GM18909 (cell line): ENCODE results near the gene TRAPPC2.
A peak's percentile ranks its signal among the peaks of the same experiment; 100 is the strongest.
"Not testable (repeated sequence)": the region's sequence is repeated elsewhere in the genome, so short reads cannot be mapped to it uniquely, and the experiment has no call there.

Source experiments
- ATAC-seq: cut with Tn5 transposase; IDR thresholded peaks from one replicate; pipeline ENCODE4 v1.9.1; 2021; ENCODE audit warnings: mild to moderate bottlenecking; ENCODE audit not compliant: unreplicated experiment, poor library complexity

Gene TRAPPC2

DNA sequence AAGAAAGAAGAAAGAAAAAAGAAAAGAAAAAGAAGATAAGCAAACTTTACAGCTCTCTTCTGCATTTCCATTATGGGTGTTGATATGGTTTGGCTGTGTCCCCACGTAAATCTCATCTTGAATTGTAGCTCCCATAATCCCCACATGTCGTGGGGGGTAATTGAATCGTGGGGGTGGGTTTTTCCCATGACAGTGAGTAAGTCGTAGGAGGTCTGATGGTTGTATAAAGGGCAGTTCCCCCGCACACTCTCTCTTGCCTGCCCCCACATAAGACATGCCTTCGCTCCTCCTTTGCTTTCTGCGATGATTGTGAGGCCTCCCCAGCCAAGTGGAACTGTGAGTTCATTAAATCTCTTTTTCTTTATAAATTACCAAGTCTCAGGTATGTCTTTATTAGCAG, 52.8 kb downstream of the TRAPPC2 start:
- ATAC-seq, result no peak

GRCh38 chrX:13679700-13680099, 54.7 kb downstream of the TRAPPC2 start:
- not testable (repeated sequence) for ATAC-seq

DNA sequence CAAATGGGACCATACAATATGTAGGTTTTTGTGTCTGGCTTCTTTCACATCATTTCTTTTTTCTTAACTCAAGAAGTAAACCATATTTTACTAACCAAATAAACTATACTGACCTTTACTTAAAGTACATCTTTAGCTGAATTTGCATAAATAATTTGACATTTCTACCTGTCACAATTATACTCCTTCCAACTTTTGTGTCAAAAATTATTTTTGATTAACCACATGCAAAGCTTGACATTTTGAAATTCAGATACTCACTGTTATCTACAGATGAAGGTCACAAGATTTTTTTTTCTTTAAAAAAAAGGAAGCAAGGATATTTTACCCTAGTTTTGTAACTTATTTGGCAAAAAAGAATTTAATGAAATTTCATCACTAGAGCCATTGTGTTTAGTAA, 57.5 kb downstream of the TRAPPC2 start:
- ATAC-seq, result no peak

DNA sequence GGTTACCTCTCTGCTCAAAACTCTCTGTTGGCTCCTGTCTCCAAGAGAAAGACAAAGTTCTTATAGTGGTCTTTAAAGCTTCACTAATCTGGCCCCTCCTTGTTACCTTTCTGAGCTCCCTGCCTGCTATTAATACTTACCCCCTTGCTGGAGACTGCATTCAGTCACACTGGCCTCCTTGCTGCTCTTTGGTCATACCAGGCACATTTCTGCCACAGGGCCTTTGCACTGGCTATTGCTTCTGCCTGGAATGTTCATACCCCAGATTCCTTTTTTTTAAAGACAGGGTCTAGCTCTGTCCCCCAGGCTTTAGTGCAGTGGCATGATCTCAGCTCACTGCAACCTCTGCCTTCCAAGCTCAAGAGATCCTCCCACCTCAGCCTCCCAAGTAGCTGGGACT, 61.4 kb downstream of the TRAPPC2 start:
- no peak for ATAC-seq

DNA sequence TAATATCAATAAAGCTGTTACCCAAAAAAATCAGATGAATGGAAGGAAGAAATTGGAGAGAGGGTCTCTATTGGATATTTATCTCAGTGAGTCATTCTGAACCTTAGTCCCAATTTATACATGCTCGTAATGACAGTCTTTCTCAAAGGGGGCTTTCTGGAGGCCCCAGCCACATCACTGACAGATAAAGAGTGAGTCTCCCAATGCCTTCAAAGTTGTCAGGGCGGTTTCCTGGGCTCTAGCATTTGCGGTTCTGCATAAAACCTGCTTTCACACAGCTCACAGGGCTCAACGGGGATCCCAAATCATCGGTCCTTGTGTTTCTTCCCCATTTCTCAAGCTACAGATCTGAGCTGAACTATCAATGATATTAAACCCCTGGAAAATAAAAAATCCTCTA, 64.2 kb downstream of the TRAPPC2 start:
- ATAC-seq, result no peak

DNA sequence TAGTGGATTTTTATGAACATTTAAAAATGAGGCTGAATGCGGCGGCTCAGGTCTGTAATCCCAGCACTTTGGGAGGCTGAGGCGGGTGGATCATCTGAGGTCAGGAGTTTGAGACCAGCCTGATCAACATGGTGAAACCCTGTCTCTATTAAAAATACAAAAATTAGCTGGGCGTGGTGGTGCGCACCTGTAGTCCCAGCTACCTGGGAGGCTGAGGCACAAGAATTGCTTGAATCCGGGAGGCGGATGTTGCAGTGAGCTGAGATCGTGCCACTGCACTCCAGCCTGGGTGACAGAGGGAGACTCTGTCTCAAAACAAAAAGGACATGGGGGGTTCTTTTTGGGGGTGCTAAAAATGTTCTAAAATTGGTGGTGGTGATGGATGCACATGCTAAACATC, 64.7 kb downstream of the TRAPPC2 start:
- ATAC-seq, result not testable (repeated sequence)

- peak; percentile 85 for ATAC-seq
Measured at GRCh38 chrX:13669246-13669737, 65.1 kb downstream of the TRAPPC2 start.

- ATAC-seq, result no peak
Measured at GRCh38 chrX:13667919-13668318, 66.5 kb downstream of the TRAPPC2 start.

DNA sequence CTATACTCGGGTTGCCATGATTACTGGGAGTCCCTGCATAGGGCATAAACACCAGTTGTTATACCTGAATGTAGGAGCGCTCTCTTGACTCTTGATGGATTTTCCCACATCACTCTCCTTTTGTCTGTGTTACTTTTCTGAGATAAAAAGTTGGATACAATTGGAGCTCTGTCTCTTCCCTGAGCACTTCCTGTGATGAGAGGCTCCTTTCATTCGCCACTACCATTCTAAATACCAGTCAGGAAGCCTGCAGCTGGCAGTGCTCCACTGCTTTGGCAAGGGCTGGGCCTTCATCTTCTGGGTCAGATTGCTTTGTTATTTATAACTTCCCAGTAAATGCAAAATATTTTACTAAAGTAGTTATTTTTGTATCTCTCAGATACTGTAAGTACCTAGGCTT, 67.6 kb downstream of the TRAPPC2 start:
- no peak for ATAC-seq

GRCh38 chrX:13664020-13664419, 70.4 kb downstream of the TRAPPC2 start:
- ATAC-seq, result no peak

DNA sequence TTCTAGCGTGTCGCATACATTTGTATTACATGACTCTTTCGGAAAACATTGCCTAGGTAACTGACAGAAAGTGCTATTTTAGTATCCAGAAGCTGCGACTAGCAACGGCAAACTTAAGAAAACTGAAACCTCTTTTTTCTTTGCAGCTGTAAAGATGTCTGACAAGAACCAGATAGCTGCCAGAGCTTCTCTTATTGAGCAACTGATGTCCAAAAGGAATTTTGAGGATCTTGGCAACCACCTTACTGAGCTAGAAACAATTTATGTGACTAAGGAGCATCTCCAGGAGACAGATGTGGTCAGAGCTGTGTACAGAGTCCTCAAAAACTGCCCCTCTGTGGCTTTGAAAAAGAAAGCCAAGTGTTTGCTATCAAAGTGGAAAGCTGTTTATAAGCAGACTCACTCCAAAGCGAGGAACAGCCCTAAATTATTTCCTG, 72.0 kb downstream of the TRAPPC2 start:
- ATAC-seq, result no peak
